Measurements from ENCODE around the gene TUBGCP5. TPM values are rescaled to one million over a fixed set of nuclear protein-coding genes. Genes with fewer than 3 reads are reported as not detected.
"Not testable (repeated sequence)": the region's sequence is repeated elsewhere in the genome, so short reads cannot be mapped to it uniquely, and the experiment has no call there.

Gene TUBGCP5
- polyA plus RNA-seq, 3 donors: 3.7 to 7.4 (median 4.2) TPM

DNA sequence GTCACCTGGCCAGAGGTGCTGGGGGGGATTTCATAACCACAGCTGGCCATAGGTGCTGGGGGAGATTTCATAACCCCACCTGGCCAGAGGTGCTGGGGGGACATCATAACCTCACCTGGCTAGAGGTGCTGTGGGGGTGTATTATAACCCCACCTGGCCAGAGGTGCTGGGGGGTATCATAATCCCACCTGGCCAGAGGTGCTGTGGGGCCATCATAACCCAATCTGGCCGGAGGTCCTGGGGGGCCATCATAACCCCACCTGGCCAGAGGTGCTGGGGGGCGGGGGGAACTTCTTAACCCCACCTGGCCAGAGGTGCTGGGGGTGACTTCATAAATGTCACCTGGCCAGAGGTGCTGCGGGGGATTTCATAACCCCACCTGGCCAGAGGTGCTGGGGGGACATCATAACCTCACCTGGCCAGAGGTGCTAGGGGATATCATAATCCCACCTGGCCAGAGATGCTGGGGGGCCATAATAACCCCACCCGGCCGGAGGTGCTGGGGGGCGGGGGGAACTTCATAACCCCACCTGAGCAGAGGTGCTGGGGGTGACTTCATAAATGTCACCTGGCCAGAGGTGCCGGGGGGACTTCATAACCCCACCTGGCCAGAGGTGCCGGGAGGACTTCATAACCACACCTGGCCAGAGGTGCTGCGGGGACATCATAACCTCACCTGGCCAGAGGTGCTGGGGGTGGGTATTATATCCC, 9.4 kb upstream of the TUBGCP5 start:
- H3K27ac ChIP-seq (ENCODE audit: low read depth, low read length): not testable (repeated sequence)
- 86 to 95% (median 94%) methylated on average over 6 to 9 of the region's 9 CpGs for WGBS, 3 donors

GRCh38 chr15:23043987-23044386, 4.6 kb upstream of the TUBGCP5 start:
- not testable (repeated sequence) for H3K27ac ChIP-seq (ENCODE audit: low read depth, low read length)
- WGBS, 3 donors: 75 to 92% (median 88%) methylated on average over 1 to 2 of the region's 2 CpGs

DNA sequence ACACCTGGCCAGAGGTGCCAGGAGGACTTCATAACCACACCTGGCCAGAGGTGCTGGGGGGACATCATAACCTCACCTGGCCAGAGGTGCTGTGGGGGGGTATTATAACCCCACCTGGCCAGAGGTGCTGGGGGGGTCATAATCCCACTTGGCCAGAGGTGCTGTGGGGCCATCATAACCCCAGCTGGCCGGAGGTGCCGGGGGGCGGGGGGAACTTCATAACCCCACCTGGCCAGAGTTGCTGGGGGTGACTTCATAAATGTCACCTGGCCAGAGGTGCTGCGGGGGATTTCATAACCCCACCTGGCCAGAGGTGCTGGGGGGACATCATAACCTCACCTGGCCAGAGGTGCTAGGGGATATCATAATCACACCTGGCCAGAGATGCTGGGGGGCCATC, 4.2 kb upstream of the TUBGCP5 start:
- not testable (repeated sequence) for H3K27ac ChIP-seq (ENCODE audit: low read depth, low read length)
- 92 to 98% (median 97%) methylated on average over 4 of the region's 4 CpGs for WGBS, 3 donors

- not testable (repeated sequence) for H3K27ac ChIP-seq (ENCODE audit: low read depth, low read length)
- WGBS, 3 donors: 82 to 96% (median 91%) methylated on average over 8 of the region's 8 CpGs
Measured at GRCh38 chr15:23041736-23042135, 2.4 kb upstream of the TUBGCP5 start.

DNA sequence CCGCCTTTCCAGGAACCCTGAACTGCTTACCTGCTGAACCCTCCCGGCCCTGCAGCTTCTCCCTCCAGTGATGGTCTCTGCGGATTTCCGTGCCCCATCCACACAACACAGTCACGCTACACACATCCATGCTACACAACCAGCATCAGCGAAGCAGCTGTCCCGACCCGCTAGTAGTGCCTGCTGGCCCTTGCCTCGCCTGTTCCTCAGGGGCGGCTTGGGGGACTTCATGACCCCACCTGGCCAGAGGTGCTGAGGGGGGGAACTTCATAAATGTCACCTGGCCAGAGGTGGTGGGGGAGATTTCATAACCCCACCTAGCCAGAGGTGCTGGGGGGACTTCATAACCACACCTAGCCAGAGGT, 530 bp upstream of the TUBGCP5 start:
- WGBS, 3 donors: 28 to 44% (median 32%) methylated on average over 10 of the region's 10 CpGs
- H3K27ac ChIP-seq (ENCODE audit: low read depth, low read length): no peak overlapping the region

DNA sequence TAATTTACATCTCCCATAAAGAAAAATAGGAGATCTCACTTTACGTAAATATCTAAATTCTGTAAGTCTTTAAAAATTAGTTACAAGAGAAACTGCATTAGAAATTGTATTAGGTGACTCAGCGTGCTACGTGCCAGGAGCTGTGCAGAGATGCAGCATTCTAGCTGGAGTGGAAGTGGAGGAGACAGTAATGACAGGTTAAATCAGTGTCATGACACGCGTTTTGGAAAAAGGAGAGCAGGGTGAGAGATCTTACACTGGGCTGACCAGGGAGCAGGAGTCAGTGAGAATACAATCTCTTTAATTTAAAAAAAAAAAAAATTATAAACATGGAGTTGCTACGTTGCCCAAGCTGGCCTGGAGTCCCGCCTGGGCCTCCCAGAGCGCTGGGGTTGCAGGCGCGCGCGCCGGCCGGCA, 635 bp downstream of the TUBGCP5 start:
- 3 to 5% (median 5%) methylated on average over 14 of the region's 14 CpGs for WGBS, 3 donors
- no peak overlapping the region for H3K27ac ChIP-seq (ENCODE audit: low read depth, low read length)

- H3K27ac ChIP-seq (ENCODE audit: low read depth, low read length): no peak overlapping the region
- WGBS, 3 donors: 47 to 56% (median 48%) methylated on average over 5 of the region's 5 CpGs
Measured at GRCh38 chr15:23035964-23036566, 3.3 kb downstream of the TUBGCP5 start.

- no peak overlapping the region for H3K27ac ChIP-seq (ENCODE audit: low read depth, low read length)
- 72 to 98% (median 95%) methylated on average over 2 of the region's 2 CpGs for WGBS, 3 donors
Measured at GRCh38 chr15:23033979-23034378, 5.4 kb downstream of the TUBGCP5 start.

DNA sequence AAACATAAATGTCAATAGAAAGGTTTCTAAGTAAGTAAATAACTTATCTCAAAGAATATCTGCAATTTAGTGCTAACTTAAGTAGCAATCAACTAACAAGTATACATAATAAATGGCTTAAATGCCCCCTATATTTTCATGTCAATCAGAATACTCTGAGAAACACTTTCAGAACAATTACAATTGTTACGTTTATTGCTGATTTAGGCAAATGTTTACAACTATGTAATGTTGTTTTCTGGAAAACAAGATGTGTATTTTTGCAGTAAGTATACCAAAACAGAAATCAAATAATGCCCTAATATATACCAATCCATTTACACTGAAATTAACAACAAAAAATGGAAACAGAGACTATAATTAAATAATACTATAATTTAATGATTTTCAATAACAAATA, 13.2 kb downstream of the TUBGCP5 start:
- 87 to 96% (median 90%) methylated on average over 1 of the region's 1 CpG for WGBS, 3 donors
- no peak overlapping the region for H3K27ac ChIP-seq (ENCODE audit: low read depth, low read length)

GRCh38 chr15:23022156-23022555, 17.2 kb downstream of the TUBGCP5 start:
- 91 to 97% (median 92%) methylated on average over 2 of the region's 2 CpGs for WGBS, 3 donors
- H3K27ac ChIP-seq (ENCODE audit: low read depth, low read length): no peak overlapping the region

GRCh38 chr15:23014394-23015000, 24.9 kb downstream of the TUBGCP5 start:
- 91 to 97% (median 92%) methylated on average over 3 of the region's 3 CpGs for WGBS, 3 donors
- H3K27ac ChIP-seq (ENCODE audit: low read depth, low read length): no peak overlapping the region

- no peak overlapping the region for H3K27ac ChIP-seq (ENCODE audit: low read depth, low read length)
- WGBS, 3 donors: 85 to 96% (median 94%) methylated on average over 5 of the region's 5 CpGs
Measured at GRCh38 chr15:23013681-23014080, 25.7 kb downstream of the TUBGCP5 start.

- 94 to 98% (median 96%) methylated on average over 9 of the region's 9 CpGs for whole genome bisulfite sequencing, 3 donors
- H3K27ac ChIP-seq (ENCODE audit: low read depth, low read length): not testable (repeated sequence)
Measured at GRCh38 chr15:23012616-23013015, 26.8 kb downstream of the TUBGCP5 start.

DNA sequence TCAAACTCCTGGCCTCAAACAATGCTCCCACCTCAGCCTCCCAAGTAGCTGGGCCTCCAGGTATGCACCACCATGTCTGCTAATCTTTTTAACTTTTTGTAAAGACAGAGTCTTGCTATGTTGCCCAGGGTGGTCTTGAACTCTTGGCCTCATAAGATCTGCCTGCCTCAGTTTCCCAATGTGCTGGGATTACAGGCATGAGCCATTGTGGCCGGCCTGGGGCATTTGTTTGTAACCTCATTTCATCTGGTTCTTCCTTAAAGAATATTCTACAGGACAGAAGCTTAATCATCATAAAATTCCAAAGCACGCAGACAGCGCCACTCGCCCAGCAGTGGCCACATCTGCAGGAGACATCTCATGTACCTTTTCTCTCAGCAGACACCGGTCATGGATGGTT, 35.6 kb downstream of the TUBGCP5 start:
- 92 to 100% (median 97%) methylated on average over 5 of the region's 5 CpGs for WGBS, 3 donors
- H3K27ac ChIP-seq (ENCODE audit: low read depth, low read length): no peak overlapping the region

DNA sequence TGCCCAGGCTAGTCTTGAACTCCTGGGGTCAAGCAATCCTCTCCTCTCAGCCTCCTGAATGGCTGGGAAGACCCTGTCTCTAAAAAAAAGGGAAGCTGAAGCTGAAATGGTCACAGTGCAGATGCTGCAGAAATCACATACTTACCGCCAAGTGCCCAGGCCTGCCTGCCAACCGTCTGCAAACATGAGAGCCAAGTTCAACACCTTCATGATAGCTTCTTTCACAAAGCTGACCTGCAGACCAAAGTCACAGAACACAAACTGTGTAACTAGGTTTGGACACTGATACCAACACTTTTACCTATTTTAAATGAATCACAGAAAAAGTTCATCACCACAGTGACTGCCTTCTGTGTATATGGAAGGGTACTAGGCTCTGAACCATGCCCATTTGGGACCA, 36.4 kb downstream of the TUBGCP5 start:
- WGBS, 3 donors: 50 to 90% (median 89%) methylated on average over 2 of the region's 2 CpGs
- H3K27ac ChIP-seq (ENCODE audit: low read depth, low read length): no peak overlapping the region

GRCh38 chr15:22995795-22996194, 43.6 kb downstream of the TUBGCP5 start:
- H3K27ac ChIP-seq (ENCODE audit: low read depth, low read length): no peak overlapping the region
- WGBS, 3 donors: 88 to 97% (median 95%) methylated on average over 7 of the region's 7 CpGs

GRCh38 chr15:22992024-22992326, 47.4 kb downstream of the TUBGCP5 start:
- H3K27ac ChIP-seq (ENCODE audit: low read depth, low read length): no peak overlapping the region
- WGBS, 3 donors: 55 to 81% (median 55%) methylated on average over 5 of the region's 5 CpGs

GRCh38 chr15:22989576-22990477, 49.5 kb downstream of the TUBGCP5 start:
- no peak overlapping the region for H3K27ac ChIP-seq (ENCODE audit: low read depth, low read length)
- WGBS, 3 donors: 50 to 81% (median 68%) methylated on average over 7 of the region's 7 CpGs

GRCh38 chr15:22988811-22989210, 50.6 kb downstream of the TUBGCP5 start:
- H3K27ac ChIP-seq (ENCODE audit: low read depth, low read length): no peak overlapping the region
- whole genome bisulfite sequencing, 3 donors: 89 to 93% (median 91%) methylated on average over 7 of the region's 7 CpGs

Data from adipose tissue (tissue), 3 donors.